Measurements from ENCODE around the gene PLPP1.

DNA sequence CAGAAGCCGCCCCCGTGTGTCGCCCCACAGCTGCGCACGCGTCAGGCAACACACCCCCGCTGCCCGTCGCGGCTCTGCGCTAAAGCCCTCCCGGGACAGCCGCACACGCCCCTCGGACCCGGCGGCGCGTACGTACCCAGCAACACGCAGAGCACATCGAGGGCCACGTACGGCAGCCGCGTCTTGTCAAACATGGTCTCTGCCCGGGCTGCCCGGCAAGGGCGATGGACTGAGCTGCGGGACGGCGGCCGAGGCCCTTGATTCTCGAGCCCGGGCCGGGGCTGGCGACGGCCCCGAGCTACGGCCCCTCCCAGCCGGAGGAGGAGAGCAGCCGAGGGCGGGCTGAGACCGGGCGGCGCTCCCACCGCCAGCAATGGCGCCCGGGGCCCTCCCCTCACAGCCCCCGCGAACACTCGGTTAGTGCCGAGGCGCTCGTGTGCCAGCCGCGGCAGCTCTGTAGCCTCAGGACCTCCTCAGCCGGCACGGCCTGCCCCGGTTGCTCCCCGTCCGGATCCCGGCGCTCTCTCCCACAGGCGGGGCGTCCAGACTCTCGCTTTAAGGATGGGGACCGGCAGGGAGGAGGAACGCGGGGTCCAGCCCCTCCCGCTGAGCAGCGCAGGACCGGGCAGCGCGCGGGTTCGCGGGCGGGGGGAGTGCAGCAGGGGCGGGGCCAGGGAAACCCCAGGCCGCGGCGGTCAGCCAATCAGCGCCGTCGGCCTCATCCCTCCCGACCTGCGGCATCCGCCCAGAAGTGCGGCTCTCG, at the start of gene PLPP1:
- TF ChIP-seq GATA3 (IDR thresholded peaks at IDR 0.05; ENCODE audit: low read depth, low read length): no peak
- TF ChIP-seq GATA2 (IDR thresholded peaks at IDR 0.05; ENCODE audit: low read depth, low read length): no peak

Data from SH-SY5Y (cell line).